ENCODE results near the gene CEP112. TPM values are rescaled to one million over a fixed set of nuclear protein-coding genes. Genes with fewer than 3 reads are reported as not detected.
A peak's percentile ranks its signal among the peaks of the same experiment; 100 is the strongest.

Gene CEP112
- total and polyA plus RNA-seq, 7 experiments from 2014 or later, result 0.08 to 2.5 (median 0.66) TPM; not detected in 1

DNA sequence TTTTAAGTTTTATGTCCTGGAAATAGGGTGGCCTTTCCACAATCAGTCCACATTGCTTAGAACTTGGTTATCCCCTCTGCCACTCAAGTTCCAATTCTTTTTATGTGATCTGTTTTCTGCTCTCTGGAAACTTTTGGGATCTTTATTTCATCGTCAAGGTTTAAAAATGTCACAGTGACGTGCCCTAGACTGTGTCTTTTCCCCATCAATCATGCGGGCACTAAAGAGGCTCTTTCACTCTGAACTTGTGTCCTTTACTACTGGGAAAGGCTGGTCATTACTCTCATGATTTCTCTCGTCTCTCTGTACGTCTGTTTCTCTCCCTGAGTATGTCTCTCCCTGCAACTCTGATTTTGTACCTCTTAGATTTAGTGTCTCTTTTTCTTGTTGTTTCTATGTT, 440.7 kb downstream of the CEP112 start:
- intact Hi-C loops (cut with micrococcal nuclease), result no loop called here
- ATAC-seq, result no peak

DNA sequence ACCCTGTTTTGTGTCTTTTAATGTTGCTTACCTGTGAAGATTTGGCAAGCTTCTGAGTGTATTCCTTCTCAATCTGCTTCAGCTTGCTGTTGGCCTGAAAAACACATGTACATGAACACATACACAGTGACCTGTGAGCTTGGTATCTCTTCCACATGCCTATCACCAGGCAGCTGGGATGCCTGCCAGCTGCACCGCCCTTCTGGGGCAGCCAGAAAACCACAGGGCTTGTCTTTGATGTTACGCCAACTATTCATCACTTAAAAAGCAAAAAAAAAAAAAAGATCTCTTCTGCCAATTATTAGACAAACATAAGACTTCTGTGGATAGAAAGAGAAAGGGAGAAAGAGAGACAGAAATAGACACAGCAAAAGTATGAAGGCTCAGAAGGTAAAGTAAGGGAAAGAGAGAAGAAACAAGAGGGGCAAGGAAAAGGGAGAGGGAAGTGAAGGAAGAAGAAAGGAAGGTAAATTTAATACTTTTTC, 441.3 kb downstream of the CEP112 start:
- CTCF ChIA-PET, result no interaction called here
- peaks cover 0 to 7% (median 0%) of the 10 kb centered on the region in 5 donors for H3K36me3 Mint-ChIP-seq
- peak overlapping the region; percentile 0 to 84 (median 60) for H3K4me3 Mint-ChIP-seq
- Histone ChIP-seq H3K36me3 (ENCODE audit: control insufficient read depth in 2 of 3, insufficient read depth in 3 of 3, low read length in 3 of 3) (no peaks in the 10 kb centered on the region), H3K9me3 (ENCODE audit: control insufficient read depth in 2 of 3, low read length in 3 of 3) (no peaks in the 10 kb centered on the region), H3K27ac (ENCODE audit: low read depth, low read length) (no peak overlapping the region), H3K4me1 (ENCODE audit: control insufficient read depth in 2 of 2, insufficient read depth in 2 of 2, low read length in 2 of 2) (peaks cover 5 to 20% of the 10 kb centered on the region in 2 donors), H3K27me3 (ENCODE audit: control insufficient read depth in 2 of 2, insufficient read depth in 2 of 2, low read length in 2 of 2) (no peaks in the 10 kb centered on the region), H3K4me3 (ENCODE audit: low read length) (no peak overlapping the region)
- ATAC-seq, result peak; percentile 84
- peaks cover 8 to 35% (median 30%) of the 10 kb centered on the region in 7 donors for H3K4me1 Mint-ChIP-seq
- peaks cover 0 to 3% (median 0%) of the 10 kb centered on the region in 5 donors for H3K27me3 Mint-ChIP-seq
- DNase-seq, result peak in 8 of 9 donors; percentile 13 to 78 (median 70)
- intact Hi-C loops (cut with micrococcal nuclease), result loop anchor here in 1 of 2 donors (1.0 kb wide), 1 partner anchor 8 kb away; no protein-coding TSS in a partner anchor
- POLR2A ChIA-PET, result interaction anchor here (0.7 to 0.8 kb wide), 2 partner anchors 158 to 194 kb away, joined by 3 to 4 read pairs; no protein-coding TSS in a partner anchor
- peak overlapping the region in 8 of 9 donors; percentile 0 to 68 (median 36) for H3K27ac Mint-ChIP-seq
- H3K9me3 Mint-ChIP-seq, result peaks cover 0 to 6% (median 0%) of the 10 kb centered on the region in 11 donors

More for the DNA sequence above, 440.7 kb downstream of the CEP112 start:
- Histone ChIP-seq H3K27me3 (ENCODE audit: control insufficient read depth in 2 of 2, insufficient read depth in 2 of 2, low read length in 2 of 2) (no peaks in the 10 kb centered on the region), H3K4me1 (ENCODE audit: control insufficient read depth in 2 of 2, insufficient read depth in 2 of 2, low read length in 2 of 2) (peaks cover 5 to 20% of the 10 kb centered on the region in 2 donors), H3K4me3 (ENCODE audit: low read length) (no peak overlapping the region), H3K9me3 (ENCODE audit: control insufficient read depth in 2 of 3, low read length in 3 of 3) (no peaks in the 10 kb centered on the region), H3K27ac (ENCODE audit: low read depth, low read length) (no peak overlapping the region), H3K36me3 (ENCODE audit: control insufficient read depth in 2 of 3, insufficient read depth in 3 of 3, low read length in 3 of 3) (no peaks in the 10 kb centered on the region)
- Mint-ChIP-seq H3K27me3 (peaks cover 0 to 3% (median 0%) of the 10 kb centered on the region in 5 donors), H3K36me3 (peaks cover 0 to 9% (median 0%) of the 10 kb centered on the region in 5 donors), H3K4me3 (peak overlapping the region in 6 of 10 donors; percentile 27 to 76 (median 44)), H3K9me3 (peaks cover 0 to 7% (median 0%) of the 10 kb centered on the region in 11 donors), H3K4me1 (peaks cover 8 to 35% (median 30%) of the 10 kb centered on the region in 7 donors), H3K27ac (peak overlapping the region in 3 of 9 donors; percentile 21 to 63 (median 28))
- ChIA-PET POLR2A (no interaction called here), CTCF (no interaction called here)
- DNase-seq, result no peak

DNA sequence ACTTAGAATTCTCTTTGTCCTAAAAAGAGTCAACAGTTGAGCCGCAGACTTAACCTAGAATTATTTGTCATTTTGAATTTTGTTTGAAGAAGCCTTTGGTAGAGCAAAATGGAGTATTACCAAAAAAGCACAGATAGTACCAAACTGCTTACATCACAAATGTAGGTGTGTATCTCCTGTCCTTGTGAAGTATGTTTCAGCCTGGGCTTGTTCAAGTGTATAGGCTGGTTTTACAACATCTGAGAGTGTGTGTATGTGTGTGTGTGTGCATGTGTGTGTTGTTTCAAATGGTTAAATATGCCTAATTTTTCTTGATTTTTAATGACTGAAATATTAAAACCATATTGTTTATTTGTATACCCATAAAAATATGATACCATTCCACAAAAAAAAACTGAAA, 441.8 kb downstream of the CEP112 start:
- peak in 1 of 9 donors; percentile 21 for DNase-seq
- H3K27ac ChIP-seq (ENCODE audit: low read depth, low read length), result no peak overlapping the region
- H3K27me3 ChIP-seq (ENCODE audit: control insufficient read depth in 2 of 2, insufficient read depth in 2 of 2, low read length in 2 of 2), result no peaks in the 10 kb centered on the region
- ChIA-PET CTCF (no interaction called here), POLR2A (interaction anchor here (0.5 to 1.5 kb wide), 4 partner anchors 10 to 448 kb away, joined by 3 to 4 read pairs (median 3); no protein-coding TSS in a partner anchor)
- peak; percentile 31 for ATAC-seq
- H3K36me3 ChIP-seq (ENCODE audit: control insufficient read depth in 2 of 3, insufficient read depth in 3 of 3, low read length in 3 of 3), result no peaks in the 10 kb centered on the region
- intact Hi-C loops (cut with micrococcal nuclease), result loop anchor here in 1 of 2 donors (1.0 kb wide), 1 partner anchor 8 kb away; no protein-coding TSS in a partner anchor
- peak overlapping the region in 1 of 9 donors; percentile 7 for H3K27ac Mint-ChIP-seq
- no peaks in the 10 kb centered on the region for H3K9me3 ChIP-seq (ENCODE audit: control insufficient read depth in 2 of 3, low read length in 3 of 3)
- H3K4me1 ChIP-seq (ENCODE audit: control insufficient read depth in 2 of 2, insufficient read depth in 2 of 2, low read length in 2 of 2), result peaks cover 5 to 20% of the 10 kb centered on the region in 2 donors
- no peak overlapping the region for H3K4me3 ChIP-seq (ENCODE audit: low read length)
- peaks cover 0 to 2% (median 0%) of the 10 kb centered on the region in 11 donors for H3K9me3 Mint-ChIP-seq
- H3K27me3 Mint-ChIP-seq, result peaks cover 0 to 3% (median 0%) of the 10 kb centered on the region in 5 donors
- peaks cover 0 to 4% (median 0%) of the 10 kb centered on the region in 5 donors for H3K36me3 Mint-ChIP-seq
- peaks cover 8 to 35% (median 30%) of the 10 kb centered on the region in 7 donors for H3K4me1 Mint-ChIP-seq
- peak overlapping the region in 4 of 10 donors; percentile 2 to 76 (median 66) for H3K4me3 Mint-ChIP-seq

DNA sequence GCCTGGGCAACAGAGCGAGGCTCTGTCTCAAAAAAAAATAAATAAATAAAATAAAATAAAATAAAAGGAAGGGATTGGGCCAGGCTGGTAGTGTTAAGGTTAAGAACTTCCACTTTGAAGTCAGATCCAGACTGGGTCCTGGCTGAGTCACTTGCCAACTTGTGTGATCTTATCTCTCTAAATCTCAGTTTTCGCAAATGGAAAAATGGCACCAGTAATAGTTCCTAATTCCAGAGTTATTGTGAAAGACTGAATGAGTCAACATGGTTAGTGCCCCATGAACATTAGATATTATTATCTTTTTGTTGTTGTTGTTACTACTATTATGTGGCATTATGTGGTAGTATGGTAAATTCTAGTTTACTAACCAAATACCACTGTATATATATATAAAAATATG, 442.5 kb downstream of the CEP112 start:
- Histone ChIP-seq H3K9me3 (ENCODE audit: control insufficient read depth in 2 of 3, low read length in 3 of 3) (no peaks in the 10 kb centered on the region), H3K4me3 (ENCODE audit: low read length) (no peak overlapping the region), H3K4me1 (ENCODE audit: control insufficient read depth in 2 of 2, insufficient read depth in 2 of 2, low read length in 2 of 2) (peaks cover 5 to 20% of the 10 kb centered on the region in 2 donors), H3K27me3 (ENCODE audit: control insufficient read depth in 2 of 2, insufficient read depth in 2 of 2, low read length in 2 of 2) (no peaks in the 10 kb centered on the region), H3K36me3 (ENCODE audit: control insufficient read depth in 2 of 3, insufficient read depth in 3 of 3, low read length in 3 of 3) (no peaks in the 10 kb centered on the region), H3K27ac (ENCODE audit: low read depth, low read length) (no peak overlapping the region)
- ChIA-PET CTCF (no interaction called here), POLR2A (interaction anchor here (0.5 to 1.5 kb wide), 2 partner anchors 9 to 448 kb away, joined by 3 read pairs; no protein-coding TSS in a partner anchor)
- Mint-ChIP-seq H3K27ac (no peak overlapping the region), H3K27me3 (peaks cover 0 to 3% (median 0%) of the 10 kb centered on the region in 5 donors), H3K4me1 (peaks cover 8 to 38% (median 31%) of the 10 kb centered on the region in 7 donors), H3K9me3 (no peaks in the 10 kb centered on the region), H3K4me3 (no peak overlapping the region), H3K36me3 (peaks cover 0 to 4% (median 0%) of the 10 kb centered on the region in 5 donors)
- no peak for ATAC-seq
- no peak for DNase-seq
- intact Hi-C loops (cut with micrococcal nuclease), result no loop called here

DNA sequence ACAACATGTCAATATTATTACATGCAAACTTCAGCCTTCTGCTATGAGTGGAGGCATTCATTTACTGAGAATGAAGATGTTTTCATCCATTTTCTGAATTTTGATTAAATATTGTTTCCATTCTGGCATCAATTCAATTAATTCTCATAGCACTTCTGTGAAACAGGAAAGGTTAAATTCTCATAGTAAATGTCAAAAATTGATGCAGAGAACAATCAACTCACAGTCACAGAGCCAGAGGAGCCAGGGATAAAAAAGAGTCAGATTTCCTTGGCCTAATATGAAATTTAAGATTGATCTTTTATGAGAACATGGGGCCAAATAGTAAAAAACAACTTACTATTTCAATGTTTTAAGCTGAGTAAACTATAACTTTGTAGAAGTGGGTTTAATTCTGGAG, 446.7 kb downstream of the CEP112 start:
- H3K4me3 ChIP-seq (ENCODE audit: low read length), result no peak overlapping the region
- ChIA-PET CTCF (no interaction called here), POLR2A (no interaction called here)
- Mint-ChIP-seq H3K4me3 (no peak overlapping the region), H3K36me3 (no peaks in the 10 kb centered on the region), H3K27me3 (peaks cover 0 to 3% (median 0%) of the 10 kb centered on the region in 5 donors), H3K27ac (no peak overlapping the region), H3K4me1 (peaks cover 8 to 37% (median 30%) of the 10 kb centered on the region in 7 donors), H3K9me3 (peaks cover 0 to 2% (median 0%) of the 10 kb centered on the region in 11 donors)
- peaks cover 0 to 28% of the 10 kb centered on the region in 2 donors for H3K4me1 ChIP-seq (ENCODE audit: control insufficient read depth in 2 of 2, insufficient read depth in 2 of 2, low read length in 2 of 2)
- no peak overlapping the region for H3K27ac ChIP-seq (ENCODE audit: low read depth, low read length)
- no peaks in the 10 kb centered on the region for H3K36me3 ChIP-seq (ENCODE audit: control insufficient read depth in 2 of 3, insufficient read depth in 3 of 3, low read length in 3 of 3)
- H3K9me3 ChIP-seq (ENCODE audit: control insufficient read depth in 2 of 3, low read length in 3 of 3), result no peaks in the 10 kb centered on the region
- ATAC-seq (no peak), DNase-seq (no peak)
- H3K27me3 ChIP-seq (ENCODE audit: control insufficient read depth in 2 of 2, insufficient read depth in 2 of 2, low read length in 2 of 2), result no peaks in the 10 kb centered on the region
- intact Hi-C loops (cut with micrococcal nuclease), result no loop called here

DNA sequence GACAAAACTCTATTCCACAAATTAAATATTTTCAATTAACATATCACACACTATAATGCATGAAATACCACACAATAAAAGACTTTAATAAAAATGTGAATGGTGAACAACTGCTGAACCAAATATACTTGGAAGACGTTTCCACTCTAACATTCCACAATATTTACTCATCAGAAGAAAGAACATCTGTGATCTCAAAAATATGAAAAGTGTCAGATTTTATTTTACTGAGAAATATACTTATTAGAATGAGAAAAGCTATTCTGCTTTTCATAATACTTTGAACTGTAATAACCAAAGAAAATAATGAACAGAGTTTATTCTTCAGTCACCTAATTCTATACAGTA, 448.7 kb downstream of the CEP112 start:
- CTCF ChIA-PET, result no interaction called here
- POLR2A ChIA-PET, result interaction anchor here (0.6 to 2.4 kb wide), 2 partner anchors 10 to 185 kb away, joined by 3 to 7 read pairs; no protein-coding TSS in a partner anchor

More for the DNA sequence above, 448.7 kb downstream of the CEP112 start:
- no peak overlapping the region for H3K27ac ChIP-seq (ENCODE audit: low read depth, low read length)
- Mint-ChIP-seq H3K27me3 (peaks cover 0 to 3% (median 0%) of the 10 kb centered on the region in 5 donors), H3K27ac (peak overlapping the region in 7 of 9 donors; percentile 3 to 80 (median 59)), H3K9me3 (peaks cover 0 to 11% (median 2%) of the 10 kb centered on the region in 11 donors), H3K4me3 (peak overlapping the region in 8 of 10 donors; percentile 57 to 81 (median 69)), H3K4me1 (peaks cover 8 to 33% (median 26%) of the 10 kb centered on the region in 7 donors), H3K36me3 (peaks cover 0 to 3% (median 0%) of the 10 kb centered on the region in 5 donors)
- H3K27me3 ChIP-seq (ENCODE audit: control insufficient read depth in 2 of 2, insufficient read depth in 2 of 2, low read length in 2 of 2), result no peaks in the 10 kb centered on the region
- intact Hi-C loops (cut with micrococcal nuclease), result loop anchor here in 1 of 2 donors (2.0 kb wide), 1 partner anchor 182 kb away; the partner anchor contains the start of gene AXIN2
- no peaks in the 10 kb centered on the region for H3K9me3 ChIP-seq (ENCODE audit: control insufficient read depth in 2 of 3, low read length in 3 of 3)
- no peak overlapping the region for H3K4me3 ChIP-seq (ENCODE audit: low read length)
- H3K4me1 ChIP-seq (ENCODE audit: control insufficient read depth in 2 of 2, insufficient read depth in 2 of 2, low read length in 2 of 2), result peaks cover 0 to 24% of the 10 kb centered on the region in 2 donors
- DNase-seq, result no peak
- ATAC-seq, result no peak
- no peaks in the 10 kb centered on the region for H3K36me3 ChIP-seq (ENCODE audit: control insufficient read depth in 2 of 3, insufficient read depth in 3 of 3, low read length in 3 of 3)
